GM12892 (cell line): ENCODE measurements around the gene SH3TC1.

Experiments
- POLR2A ChIP-seq: IDR thresholded peaks from 2 replicates; pipeline ENCODE4 v1.6.1; 2011; ENCODE audit warnings: low read depth, low read length, control low read depth
- POLR2AphosphoS5 ChIP-seq: IDR thresholded peaks from 2 replicates; pipeline ENCODE4 v1.6.1; 2011; ENCODE audit warnings: low read depth, low read length, control low read depth
- TAF1 ChIP-seq: IDR thresholded peaks from 2 replicates; pipeline ENCODE4 v1.6.1; 2011; ENCODE audit warnings: low read depth, mild to moderate bottlenecking, control low read depth, low read length, borderline replicate concordance

- TF ChIP-seq POLR2A: no peak
- no peak for TF ChIP-seq POLR2AphosphoS5
- TF ChIP-seq TAF1: no peak
These were observed 23.7 kb downstream of the SH3TC1 start for GRCh38 chr4:8222609-8223388.
